CD4-positive, alpha-beta T cell treated with Interleukin-6 for 4 hours (primary cell): Measurements from ENCODE around the gene USH1C.

Experiments used
- DNase-seq: peaks from one replicate; pipeline ENCODE4 v3.0.0-alpha.2; 2020; ENCODE audit warnings: mixed read lengths

Gene USH1C

DNA sequence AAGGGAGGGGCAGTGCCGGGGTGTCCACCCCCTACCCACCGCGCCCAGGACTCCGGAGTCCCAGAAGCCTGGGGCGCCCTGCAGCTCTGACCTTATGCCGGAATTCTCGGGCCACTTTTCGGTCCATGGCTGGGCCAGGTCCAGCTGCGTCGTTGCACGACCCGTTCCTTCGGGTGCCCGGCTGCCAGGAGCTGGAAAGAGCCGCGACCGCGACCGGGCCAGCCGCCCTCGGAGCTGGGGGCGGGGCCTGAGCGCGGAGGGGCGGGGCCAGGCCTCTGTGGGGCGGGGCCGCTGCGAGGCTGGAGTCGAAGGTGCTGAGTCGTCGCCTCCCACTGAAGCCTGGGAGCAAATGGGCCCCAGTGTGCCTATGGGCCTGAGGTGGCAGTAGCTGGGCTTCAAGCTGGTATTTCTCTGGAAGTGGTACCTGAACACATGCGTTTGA, at the start of gene USH1C:
Gene USH1C, minus strand, starts transcription at position 236 of the 442 bp plus-strand sequence. Its CDS starts 109 bp downstream, at position 127.
- DNase-seq, result peak; percentile 14

DNA sequence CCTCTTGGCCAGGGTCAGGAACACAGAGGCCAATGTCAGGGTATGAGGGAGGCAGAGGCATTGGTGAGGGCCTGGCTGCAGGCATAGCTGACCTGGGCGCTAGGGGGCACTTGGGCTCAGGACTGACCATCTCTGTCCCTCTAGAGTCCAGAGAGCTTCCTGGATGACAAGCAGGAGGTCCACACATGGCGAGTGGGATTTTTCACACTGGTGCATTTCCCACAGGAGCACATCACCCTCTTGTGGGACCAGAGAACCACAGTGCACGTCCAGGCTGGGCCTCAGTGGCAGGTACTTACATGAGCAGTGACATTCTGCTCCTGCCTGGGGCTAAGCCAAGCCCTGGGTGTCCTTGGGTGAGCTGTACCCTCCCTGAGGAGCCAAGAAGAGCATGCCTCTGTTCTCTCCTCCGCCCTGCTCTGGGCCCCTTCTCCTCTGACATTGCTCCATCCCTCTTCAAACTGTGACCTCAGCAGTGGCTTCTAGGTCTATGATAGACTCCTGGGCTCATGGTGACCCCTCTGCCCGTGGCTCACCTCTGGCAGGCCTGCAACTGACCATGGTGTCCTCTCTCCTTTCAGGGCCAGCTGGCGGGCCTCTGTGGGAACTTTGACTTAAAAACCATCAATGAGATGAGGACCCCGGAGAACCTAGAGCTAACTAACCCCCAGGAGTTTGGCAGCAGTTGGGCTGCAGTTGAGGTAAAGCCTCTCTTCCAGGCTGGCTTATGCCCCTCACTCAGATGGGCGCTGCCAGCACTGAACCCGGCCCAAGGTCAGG, 49.4 kb upstream of the USH1C start:
- DNase-seq, result no peak

DNA sequence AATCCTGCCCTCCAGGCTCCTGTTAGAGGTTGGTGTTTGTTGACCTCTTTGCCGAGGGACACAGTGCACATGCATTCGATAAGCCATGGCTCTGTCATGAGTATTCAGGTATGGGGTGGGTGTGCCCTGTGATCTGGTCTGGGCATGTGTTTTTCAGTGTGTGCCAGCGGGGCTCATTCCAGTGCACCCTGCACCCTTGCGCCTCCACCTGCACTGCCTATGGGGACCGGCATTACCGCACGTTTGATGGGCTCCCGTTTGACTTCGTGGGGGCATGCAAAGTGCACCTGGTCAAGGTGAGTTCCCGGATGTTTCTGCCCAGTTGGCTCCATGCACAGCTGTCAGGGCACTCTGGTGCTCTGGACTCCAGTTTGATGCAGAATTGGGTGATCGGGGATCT, 47.1 kb upstream of the USH1C start:
- DNase-seq, result no peak

DNA sequence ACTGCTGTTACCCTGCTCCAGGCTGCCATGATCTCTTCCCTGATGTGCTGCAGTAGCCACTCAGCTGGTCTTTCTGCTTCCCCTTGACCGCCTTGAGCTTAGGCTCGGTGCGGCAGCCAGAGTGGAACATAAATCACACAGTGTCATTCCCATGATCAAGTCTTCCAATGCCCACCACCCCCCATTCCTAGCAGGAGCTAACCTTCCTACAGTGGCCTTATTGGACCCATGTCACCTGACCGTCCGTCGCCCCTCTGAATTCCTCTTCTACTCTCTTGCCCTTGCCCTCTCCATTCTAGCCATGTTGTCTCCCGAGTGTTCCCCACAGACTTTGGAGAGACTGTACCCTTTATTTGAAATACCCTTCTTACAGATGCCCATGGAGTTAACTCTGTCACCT, 46.2 kb upstream of the USH1C start:
- no peak for DNase-seq

DNA sequence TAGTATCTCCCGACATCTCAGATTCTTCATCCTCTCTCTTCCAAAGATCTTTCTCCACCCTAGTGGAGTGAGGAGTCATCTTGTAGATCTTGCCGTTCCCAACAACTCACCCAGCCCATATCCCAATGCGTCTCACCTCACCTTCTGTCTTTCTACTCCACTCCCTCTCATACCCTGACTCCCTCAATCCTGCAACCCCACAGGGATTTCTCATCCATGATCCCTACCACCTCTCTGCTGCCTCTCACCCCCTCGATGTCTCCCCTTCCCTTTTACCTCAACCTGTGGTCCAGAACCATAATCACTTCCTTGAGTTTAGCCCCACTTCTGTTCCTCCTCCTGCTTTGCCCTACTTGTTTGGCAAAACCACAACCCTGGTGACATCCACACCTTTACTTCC, 44.5 kb upstream of the USH1C start:
- DNase-seq, result no peak

DNA sequence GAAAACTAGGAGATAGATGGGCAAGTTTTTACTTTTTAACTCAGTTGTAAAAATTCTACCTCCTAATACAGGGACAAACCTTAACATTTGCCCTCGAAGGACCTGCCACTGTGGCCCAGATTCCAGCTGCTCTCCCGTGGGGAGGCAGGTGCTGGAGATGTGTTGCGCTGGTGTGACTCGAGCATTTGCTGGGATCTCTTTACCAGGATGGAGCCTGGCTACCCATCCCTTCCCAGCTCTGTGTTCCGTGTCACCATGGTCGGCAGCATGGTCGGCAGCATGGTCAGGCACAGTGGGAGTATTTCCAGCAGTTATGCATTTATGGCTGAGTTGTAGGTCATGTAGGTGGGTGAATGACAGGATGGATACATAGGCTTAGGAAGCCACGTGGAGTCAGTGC, 44.0 kb upstream of the USH1C start:
- DNase-seq, result no peak

DNA sequence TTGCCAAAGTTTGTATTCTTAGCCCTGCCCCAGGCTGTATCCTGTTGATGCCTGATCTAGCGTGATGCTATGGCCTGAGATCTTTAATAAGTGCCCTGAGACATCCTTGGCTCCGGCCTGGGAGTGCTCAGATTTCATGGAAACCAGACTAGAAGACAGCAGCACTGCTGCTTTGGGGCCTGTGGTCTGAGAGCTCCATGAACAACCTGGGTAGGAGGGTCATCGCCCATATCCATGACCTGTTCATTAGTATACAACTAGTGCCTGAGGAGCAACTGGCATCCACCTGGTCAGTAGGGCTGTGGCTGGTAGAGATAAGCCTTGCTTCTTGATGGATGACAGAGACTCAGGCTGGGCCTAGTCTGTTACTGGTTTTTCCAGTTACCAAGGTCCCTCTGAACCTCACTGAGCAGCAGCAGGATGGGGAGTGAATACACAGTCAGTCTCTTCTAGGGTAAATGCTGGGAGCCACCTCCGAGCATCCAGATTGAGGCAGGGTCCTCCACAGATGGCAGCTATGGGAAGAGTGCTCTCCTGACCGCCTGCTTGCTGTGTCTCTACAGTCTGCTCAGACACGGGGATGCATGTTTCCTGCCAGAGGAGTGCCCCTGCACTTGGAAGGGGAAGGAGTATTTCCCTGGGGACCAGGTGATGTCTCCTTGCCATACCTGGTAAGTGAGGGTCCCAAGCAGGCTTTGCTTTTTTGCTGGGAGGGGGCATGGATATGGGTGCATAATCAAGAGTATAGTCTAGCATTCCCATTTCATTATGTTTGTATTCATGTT, 41.9 kb upstream of the USH1C start:
- DNase-seq, result no peak

DNA sequence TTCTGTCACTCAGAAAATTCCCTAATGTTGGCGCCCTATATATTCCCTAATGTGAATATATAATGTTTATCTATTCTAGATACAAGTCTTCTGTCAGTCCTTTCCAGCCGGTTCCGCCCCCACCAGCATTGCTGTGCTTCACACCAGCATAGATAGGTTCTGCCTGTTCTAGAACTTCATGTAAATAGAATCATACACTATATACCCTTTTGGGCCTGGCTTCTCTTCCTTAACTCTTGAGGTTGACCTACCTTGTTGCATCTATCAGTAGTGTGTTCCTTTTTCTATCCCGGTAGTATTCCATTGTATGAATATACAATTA, 37.5 kb upstream of the USH1C start:
- no peak for DNase-seq

DNA sequence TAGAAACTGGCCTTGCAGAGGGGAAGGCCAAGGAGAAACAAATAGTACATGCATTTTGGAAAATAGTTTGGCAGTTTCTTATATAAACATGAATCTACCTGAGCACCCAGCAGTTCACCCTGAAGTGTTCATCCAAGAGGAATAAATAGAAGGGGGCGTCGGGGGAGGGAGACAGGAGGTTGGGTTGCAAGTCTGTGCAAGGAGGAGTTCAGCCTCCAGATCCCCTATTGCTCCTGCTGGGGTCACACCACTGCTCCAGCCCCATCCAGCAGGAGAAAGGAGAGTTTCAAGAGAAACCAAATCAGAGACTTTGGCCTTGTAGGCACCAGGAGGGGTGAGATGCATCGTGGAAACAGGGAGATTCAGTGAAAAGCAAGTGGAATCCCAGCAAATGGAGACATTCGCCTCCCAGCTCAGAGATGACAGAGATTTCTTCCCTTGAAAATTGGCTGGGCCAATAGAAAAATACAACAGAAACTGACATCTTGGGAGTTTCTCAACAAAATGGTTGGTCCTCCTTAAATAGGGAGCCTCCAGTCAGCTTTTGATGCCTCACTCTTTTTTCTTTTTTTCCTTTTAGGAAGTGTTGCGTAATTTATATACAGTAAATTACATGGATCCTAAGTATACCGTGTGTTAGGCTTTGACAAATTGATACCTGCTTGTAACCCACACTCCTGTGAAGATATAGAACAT, 37.0 kb upstream of the USH1C start:
- DNase-seq, result no peak

DNA sequence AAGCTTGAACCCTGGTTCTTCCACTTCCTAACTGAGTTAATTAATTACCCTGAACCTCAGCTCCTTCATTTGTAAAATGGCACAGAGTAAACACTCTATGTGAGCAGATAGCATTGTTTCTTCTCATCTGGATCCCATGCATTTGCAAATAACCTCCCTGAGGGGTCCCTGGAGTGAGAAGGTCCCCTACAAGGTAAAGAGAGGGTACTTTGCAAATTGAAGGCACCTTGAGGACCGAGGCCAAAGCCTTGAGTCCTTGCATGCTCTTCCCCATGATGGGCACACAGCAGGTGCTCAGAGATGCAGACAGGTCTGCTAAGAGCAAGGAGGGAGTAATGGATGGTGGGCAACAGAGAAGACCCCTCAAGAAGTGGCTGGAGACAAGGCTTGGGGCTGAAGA, 36.1 kb upstream of the USH1C start:
- DNase-seq, result no peak

DNA sequence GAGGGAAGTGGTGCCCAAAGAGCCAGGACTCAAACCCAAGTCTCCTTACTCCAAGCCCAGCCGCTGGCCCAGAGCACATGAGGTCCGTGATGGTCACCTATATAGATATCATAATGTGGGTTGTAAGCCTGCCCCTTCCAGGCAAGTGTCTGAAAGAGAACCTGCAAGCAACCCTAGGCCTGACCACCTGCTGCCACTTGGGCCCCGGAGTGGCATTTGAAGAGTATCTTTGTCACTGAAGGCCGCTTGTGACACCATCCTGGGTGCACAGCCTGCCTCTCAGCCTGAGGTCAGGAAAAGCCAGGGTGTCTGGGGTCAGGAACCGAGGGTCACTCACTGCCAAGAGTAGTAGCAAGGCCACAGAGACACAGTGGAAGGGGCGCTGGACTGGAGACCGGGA, 35.2 kb upstream of the USH1C start:
- no peak for DNase-seq

DNA sequence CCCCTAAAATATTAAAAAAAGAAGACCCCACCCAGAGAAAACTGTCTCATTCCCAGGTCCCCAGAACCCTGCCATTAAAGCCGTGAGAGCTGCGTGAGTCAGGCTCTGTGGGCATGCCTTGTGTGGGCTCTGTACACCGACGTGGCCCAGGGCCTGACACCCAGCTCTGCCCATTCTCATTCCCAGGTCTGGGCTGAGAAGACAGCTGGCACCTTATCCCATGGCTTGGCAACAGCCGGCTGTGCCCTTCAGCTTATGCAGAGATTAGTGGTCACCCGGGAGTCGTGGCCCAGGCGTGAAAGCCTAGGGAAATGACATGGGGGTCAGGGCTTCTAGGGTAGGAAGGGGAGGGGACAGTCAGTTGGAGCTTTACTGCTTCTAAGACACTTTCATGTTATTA, 34.7 kb upstream of the USH1C start:
- no peak for DNase-seq

DNA sequence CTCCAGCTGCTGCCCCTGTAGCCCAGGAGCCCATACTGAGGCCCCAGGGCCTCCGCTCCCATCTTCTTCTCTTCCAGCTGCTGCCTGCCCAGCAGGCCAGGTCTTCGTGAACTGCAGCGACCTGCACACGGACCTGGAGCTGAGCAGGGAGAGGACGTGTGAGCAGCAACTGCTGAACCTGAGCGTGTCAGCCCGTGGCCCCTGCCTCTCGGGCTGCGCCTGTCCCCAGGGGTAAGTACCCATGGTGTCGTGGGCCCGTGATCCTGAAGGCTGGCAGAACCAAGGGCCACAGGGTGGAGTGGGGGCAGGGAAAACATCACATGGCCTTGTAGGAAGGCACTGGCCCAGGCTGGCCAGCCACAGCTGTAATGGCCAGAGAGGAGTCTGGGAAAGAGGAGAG, 34.1 kb upstream of the USH1C start:
- no peak for DNase-seq

DNA sequence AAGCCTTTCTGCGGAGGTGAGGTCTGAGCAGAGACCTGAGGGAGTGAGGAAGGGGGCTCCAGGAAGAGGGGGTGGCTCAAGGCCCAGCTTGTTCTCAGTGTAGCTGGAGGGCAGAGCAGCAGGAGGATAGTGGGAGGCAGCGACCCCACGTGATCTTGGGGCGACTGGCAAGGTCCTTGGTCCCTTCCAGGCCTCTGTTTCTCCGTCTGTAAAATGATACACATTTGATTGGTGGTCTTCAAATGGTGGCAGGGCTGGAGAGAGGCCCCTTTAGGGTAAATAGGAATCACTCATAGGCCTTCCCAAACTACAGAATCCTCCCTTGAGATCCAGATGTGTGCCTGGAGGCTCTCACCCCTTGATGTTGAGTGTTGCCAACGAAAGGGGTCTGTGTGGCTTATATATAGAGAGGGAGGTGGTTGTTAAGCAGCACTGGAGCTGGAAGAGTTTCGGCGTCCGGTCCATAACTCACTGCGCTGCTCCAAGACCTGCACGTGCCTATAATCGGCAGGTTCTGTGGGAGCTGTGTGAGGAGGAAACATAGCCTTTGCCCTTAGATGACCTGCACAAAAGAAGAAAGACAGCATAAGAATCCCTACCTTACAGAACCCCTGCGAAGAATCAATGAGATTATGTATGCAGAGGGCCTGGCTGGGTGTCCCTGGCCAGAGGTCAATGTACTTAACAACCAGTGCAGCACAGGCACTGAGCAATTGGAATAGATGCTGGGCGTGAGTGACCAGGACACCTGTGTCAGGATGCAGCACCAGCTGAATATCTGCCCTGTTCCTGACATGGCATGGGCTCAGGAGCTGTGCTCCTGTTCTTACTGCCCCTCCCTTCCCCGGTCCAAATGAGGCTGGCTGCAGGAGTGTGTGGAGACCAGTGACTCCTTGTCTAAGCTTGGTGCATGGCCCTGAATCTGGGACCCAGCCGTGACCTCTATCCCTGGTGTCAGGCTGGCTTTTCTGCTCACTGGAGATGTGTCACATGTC, 31.5 kb upstream of the USH1C start:
- DNase-seq, result no peak

DNA sequence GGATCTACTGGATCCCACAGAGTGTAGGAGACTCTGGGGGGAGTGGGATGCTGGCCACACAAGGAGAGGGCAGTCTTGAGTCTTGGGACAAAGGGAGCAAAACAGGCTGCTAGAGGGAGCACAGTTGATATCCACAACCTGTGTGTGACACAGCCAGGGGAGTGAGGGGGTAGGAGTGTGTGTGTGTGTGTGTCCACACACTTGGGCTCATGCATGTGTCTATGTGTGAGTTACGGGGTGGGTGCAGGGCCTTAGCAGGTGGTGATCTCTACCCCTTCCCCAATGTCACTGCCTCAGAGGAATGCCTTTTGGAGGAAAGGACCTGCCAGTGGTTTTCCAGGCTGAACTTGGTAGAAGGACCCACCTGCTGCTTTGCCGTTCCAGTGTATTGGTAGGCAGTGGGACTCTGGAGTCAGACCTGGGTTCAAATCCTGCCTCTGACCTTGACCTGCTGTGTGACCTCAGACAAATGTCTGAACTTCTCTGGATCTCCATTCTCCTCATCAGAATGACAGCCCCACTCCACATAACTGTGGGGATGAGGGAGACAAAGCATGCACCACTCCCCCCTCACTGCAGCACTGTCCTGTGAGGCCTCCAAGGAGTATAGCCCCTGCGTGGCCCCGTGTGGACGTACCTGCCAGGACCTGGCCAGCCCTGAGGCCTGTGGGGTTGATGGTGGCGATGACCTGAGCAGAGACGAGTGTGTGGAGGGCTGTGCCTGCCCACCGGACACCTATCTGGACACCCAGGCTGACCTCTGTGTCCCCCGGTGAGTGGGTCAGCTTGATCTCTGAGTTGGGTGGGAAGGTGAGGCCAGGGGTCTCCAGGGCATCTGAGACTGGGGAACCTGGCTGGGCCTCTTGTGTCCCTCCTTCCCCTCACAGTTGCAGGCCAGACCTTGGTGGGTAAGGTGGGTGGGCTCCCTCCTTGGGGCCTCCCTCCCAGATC, 30.2 kb upstream of the USH1C start:
- DNase-seq, result no peak

DNA sequence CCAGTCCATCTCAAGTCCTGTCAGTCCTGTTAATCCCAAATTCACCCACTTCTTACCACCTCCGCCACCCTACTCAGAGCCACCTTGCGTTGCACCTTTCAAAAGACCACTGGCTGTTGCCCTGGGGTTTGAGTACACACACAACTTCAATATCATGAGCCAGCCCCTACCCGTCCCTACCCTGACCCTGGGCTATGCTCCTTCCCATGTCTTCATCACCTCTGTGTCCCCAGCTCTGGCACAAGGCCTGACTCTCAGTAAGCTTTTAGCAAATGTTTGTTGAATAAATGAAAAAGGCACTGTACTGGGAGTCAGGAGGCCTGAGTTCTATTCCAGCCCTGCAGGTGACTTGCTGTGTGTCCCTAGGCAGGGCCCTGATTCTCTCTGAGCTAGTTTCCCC, 29.3 kb upstream of the USH1C start:
- no peak for DNase-seq

DNA sequence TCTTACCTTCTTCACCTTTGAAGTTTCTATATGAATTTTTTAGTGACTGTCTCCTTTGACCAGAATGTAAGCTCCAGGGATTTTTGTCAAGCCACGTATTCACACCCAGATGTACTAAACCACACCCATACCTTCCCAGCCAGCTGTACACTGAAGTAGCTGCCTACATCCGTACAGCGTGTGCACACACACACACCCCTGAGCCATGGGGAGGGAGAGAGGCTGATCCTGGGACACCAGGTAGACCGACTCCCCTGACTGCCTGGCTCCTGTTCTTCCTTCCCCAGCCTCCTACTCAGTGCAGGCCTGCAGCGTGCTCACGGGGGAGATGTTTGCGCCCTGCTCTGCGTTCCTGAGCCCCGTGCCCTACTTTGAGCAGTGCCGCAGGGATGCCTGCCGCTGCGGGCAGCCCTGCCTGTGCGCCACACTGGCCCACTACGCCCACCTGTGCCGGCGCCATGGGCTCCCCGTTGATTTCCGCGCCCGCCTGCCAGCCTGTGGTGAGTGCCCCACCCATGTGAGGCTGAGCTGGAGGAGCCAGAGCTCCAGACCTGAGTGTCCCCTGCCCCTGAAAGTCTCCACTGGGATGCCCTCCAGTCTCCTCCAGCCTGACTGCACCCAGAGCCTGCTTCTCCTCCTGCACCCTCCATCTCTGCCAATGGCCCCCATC, 28.7 kb upstream of the USH1C start:
- DNase-seq, result no peak

DNA sequence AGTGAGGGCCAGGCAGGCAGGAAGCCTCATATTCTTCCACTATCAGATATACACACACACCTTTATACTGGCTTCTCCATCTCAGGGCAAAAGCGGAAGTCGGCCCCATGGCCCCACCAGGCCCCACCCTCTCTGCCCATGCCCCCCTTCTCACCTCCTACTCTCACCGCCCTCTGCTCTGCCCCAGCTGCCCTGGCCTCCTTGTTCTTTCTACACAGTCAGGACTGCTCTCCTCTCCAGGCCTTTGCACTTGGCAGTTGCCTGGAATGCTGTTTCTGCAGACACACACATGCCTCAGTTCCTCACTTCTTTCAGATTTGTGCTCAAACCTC, 28.1 kb upstream of the USH1C start:
- DNase-seq, result no peak

DNA sequence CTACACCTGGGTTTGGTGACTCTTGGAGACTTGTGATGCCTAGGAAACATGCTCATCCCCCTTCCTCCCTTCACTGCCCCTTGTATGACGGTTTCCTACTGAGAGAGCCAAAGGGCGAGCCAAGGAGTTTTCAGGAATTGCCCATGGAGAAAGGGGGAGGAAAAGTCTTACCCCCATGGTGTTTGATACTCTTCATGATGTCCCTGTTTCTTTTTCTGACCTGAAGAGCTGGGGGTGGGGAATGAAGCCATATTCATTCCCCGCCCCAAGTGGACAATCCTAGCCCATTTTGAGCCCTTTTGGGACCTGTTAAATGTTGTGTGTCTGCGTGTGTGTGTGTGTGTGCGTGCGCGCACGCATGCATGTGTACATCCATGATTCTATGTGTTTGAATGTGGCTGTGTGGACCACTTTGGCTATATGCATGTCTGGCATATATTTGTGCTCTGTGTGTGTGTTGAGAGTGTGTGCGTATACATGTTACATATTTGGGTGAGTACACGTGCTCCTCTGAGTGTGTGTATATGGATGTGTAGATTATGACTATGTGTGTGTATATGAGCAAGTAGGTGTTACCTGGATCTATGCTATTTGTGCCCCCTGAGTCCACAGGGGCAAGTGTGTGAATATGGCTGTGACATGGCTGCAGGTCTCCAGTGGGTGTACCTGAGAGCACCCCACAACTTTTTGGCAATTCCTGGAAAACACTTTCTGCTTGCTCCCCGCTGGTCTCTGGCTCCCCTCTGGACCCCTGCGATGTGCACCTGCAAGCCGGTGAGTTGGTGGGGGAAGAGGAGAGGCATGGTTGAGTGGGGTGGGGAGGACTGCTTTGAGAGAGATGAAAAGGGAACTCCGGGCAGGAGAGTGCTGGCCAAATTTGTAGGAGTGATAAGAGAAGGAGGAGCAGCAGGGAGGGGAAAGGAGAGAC, 27.5 kb upstream of the USH1C start:
- DNase-seq, result no peak

DNA sequence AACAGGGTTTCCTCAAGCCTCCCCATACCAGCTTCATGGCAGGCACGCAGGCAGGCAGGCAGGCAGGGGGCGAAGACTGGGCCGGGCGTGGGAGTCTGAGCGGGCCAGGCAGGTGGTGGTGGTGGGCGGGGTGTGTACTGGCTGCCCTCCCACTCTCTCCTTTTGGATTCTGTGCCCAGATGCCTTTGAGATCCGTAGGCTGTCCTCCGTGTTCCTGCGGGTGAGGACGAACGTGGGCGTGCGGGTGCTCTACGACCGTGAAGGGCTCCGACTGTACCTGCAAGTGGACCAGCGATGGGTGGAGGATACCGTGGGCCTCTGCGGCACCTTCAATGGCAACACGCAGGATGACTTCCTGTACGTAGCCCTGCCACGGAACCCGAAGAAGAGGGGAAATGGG, 25.8 kb upstream of the USH1C start:
- no peak for DNase-seq
